RWPE2 (cell line): ENCODE results near the gene DRD2.

Source experiments
- ATAC-seq: fragments of 200-7000 bp; cut with Tn5 transposase; 3 replicates; pipeline ENCODE4 v1.9.1; 2021; ENCODE audit warnings: low read depth
- DNase-seq: peaks from one replicate; pipeline ENCODE4 v3.0.0-alpha.2; 2020; ENCODE audit warnings: low spot score
- H3K27ac ChIP-seq: fragments of 450-650 bp; 2 replicates; pipeline ENCODE4 v1.5.1; 2017; ENCODE audit warnings: mild to moderate bottlenecking; ENCODE audit not compliant: poor library complexity, severe bottlenecking
- H3K27me3 ChIP-seq: fragments of 250-450 bp; sonication (Bioruptor Pico); 2 replicates; pipeline ENCODE4 v1.5.1; 2021; ENCODE audit warnings: mild to moderate bottlenecking, moderate library complexity; ENCODE audit not compliant: insufficient read depth, poor library complexity, severe bottlenecking
- H3K36me3 ChIP-seq: fragments of 250-450 bp; sonication (Bioruptor Pico); 2 replicates; pipeline ENCODE4 v1.5.1; 2020; ENCODE audit warnings: low read depth, mild to moderate bottlenecking, moderate library complexity
- H3K4me1 ChIP-seq: fragments of 250-450 bp; sonication (Bioruptor Pico); 2 replicates; pipeline ENCODE4 v1.5.1; 2021; ENCODE audit warnings: mild to moderate bottlenecking, moderate library complexity; ENCODE audit not compliant: insufficient read depth, poor library complexity, severe bottlenecking
- H3K4me3 ChIP-seq: fragments of 250-450 bp; sonication (Bioruptor Pico); 2 replicates; pipeline ENCODE4 v1.5.1; 2021; ENCODE audit warnings: mild to moderate bottlenecking, moderate library complexity; ENCODE audit not compliant: severe bottlenecking
- H3K9me3 ChIP-seq: fragments of 250-450 bp; sonication (Bioruptor Pico); 2 replicates; pipeline ENCODE4 v1.5.1; 2021; ENCODE audit warnings: mild to moderate bottlenecking, moderate library complexity; ENCODE audit not compliant: severe bottlenecking
- CTCF ChIP-seq: fragments of 450-650 bp; IDR thresholded peaks from one replicate; pipeline ENCODE4 v1.5.1; 2017; ENCODE audit warnings: mild to moderate bottlenecking, moderate library complexity; ENCODE audit not compliant: poor library complexity, severe bottlenecking

DRD2 gene

GRCh38 chr11:113435190-113435968 is 39.8 kb downstream of the DRD2 start:
- Histone ChIP-seq H3K27me3 (no peaks in the 10 kb centered on the region), H3K9me3 (no peaks in the 10 kb centered on the region), H3K4me1 (no peaks in the 10 kb centered on the region), H3K27ac (no peak overlapping the region), H3K36me3 (no peaks in the 10 kb centered on the region), H3K4me3 (no peak overlapping the region)
- TF ChIP-seq CTCF: no peak
- no peak for DNase-seq
- ATAC-seq: no peak

GRCh38 chr11:113431746-113432145 is 43.5 kb downstream of the DRD2 start:
- Histone ChIP-seq H3K27me3 (no peaks in the 10 kb centered on the region), H3K36me3 (no peaks in the 10 kb centered on the region), H3K9me3 (no peaks in the 10 kb centered on the region), H3K27ac (no peak overlapping the region), H3K4me1 (peaks cover 7% of the 10 kb centered on the region), H3K4me3 (no peak overlapping the region)
- DNase-seq (no peak), ATAC-seq (no peak)
- no peak for TF ChIP-seq CTCF

GRCh38 chr11:113426686-113427085 is 48.5 kb downstream of the DRD2 start:
- DNase-seq (no peak), ATAC-seq (no peak)
- no peaks in the 10 kb centered on the region for H3K27me3 ChIP-seq
- TF ChIP-seq CTCF: no peak
- H3K36me3 ChIP-seq: no peaks in the 10 kb centered on the region
- no peak overlapping the region for H3K4me3 ChIP-seq
- H3K4me1 ChIP-seq: peaks cover 7% of the 10 kb centered on the region
- no peaks in the 10 kb centered on the region for H3K9me3 ChIP-seq
- H3K27ac ChIP-seq: no peak overlapping the region

- H3K27ac ChIP-seq: no peak overlapping the region
- no peak overlapping the region for H3K4me3 ChIP-seq
- TF ChIP-seq CTCF: no peak
- no peaks in the 10 kb centered on the region for H3K36me3 ChIP-seq
- H3K27me3 ChIP-seq: no peaks in the 10 kb centered on the region
- DNase-seq: no peak
- no peaks in the 10 kb centered on the region for H3K9me3 ChIP-seq
- ATAC-seq: no peak
- H3K4me1 ChIP-seq: no peaks in the 10 kb centered on the region
Measured at GRCh38 chr11:113420808-113421207, 54.4 kb downstream of the DRD2 start.

GRCh38 chr11:113419454-113420003 is 55.7 kb downstream of the DRD2 start:
- no peak for TF ChIP-seq CTCF
- Histone ChIP-seq H3K4me3 (no peak overlapping the region), H3K9me3 (no peaks in the 10 kb centered on the region), H3K36me3 (no peaks in the 10 kb centered on the region), H3K4me1 (no peaks in the 10 kb centered on the region), H3K27me3 (no peaks in the 10 kb centered on the region), H3K27ac (no peak overlapping the region)
- no peak for DNase-seq
- ATAC-seq: no peak
